Adrenal gland (tissue), 12 donors: ENCODE data around the gene NEK2. TPM values are rescaled to one million over a fixed set of nuclear protein-coding genes. Genes with fewer than 3 reads are reported as not detected.
"Not testable (repeated sequence)": the region's sequence is repeated elsewhere in the genome, so short reads cannot be mapped to it uniquely, and the experiment has no call there.

ENCODE experiments used
- DNase-seq, 7 donors: peaks; one replicate each; pipeline ENCODE4 v3.0.0-alpha.2; 2019 to 2020
- H3K27ac ChIP-seq, 5 donors: fragments of 200-600 bp; sonication (generic) in 4 of 5; 1 replicate in 3 of 5; 2 replicates in 2 of 5; pipeline versions ENCODE4 v1.5.1 to v1.8.0; 2016 to 2020; ENCODE audit warnings: mild to moderate bottlenecking in 1 of 5
- H3K27me3 ChIP-seq: fragments of 200-600 bp; 2 replicates; pipeline ENCODE4 v1.8.0; 2021
- H3K36me3 ChIP-seq, 2 donors: fragments of 200-600 bp; replicated peaks in 1 of 2; 1 replicate in 1 of 2; 2 replicates in 1 of 2; pipeline versions ENCODE4 v1.5.1 to v1.8.0; 2018 to 2022
- H3K4me1 ChIP-seq, 2 donors: fragments of 200-600 bp; replicated peaks in 1 of 2; 1 replicate in 1 of 2; 2 replicates in 1 of 2; pipeline versions ENCODE4 v1.5.1 to v1.8.0; 2018 to 2021
- H3K4me3 ChIP-seq, 4 donors: fragments of 200-600 bp; sonication (generic) in 3 of 4; one replicate each; pipeline ENCODE4 v1.5.1; 2016 to 2018
- H3K9me3 ChIP-seq, 3 donors: fragments of 200-600 bp; sonication (generic) in 1 of 3; replicated peaks in 1 of 3; 1 replicate in 2 of 3; 2 replicates in 1 of 3; pipeline versions ENCODE4 v1.5.1 to v1.8.0; 2016 to 2021
- CTCF ChIP-seq, 6 experiments: fragments of 450-650 bp in 4 of 6; fragments of 200-600 bp in 2 of 6; sonication (generic) in 1 of 6; IDR thresholded peaks; 1 replicate in 5 of 6; 2 replicates in 1 of 6; pipeline versions ENCODE4 v1.5.1 to v1.8.0; 2016 to 2021; ENCODE audit warnings: antibody characterized with exemption in 6 of 6, mild to moderate bottlenecking in 2 of 6, moderate library complexity in 1 of 6
- POLR2A ChIP-seq, 2 donors: fragments of 450-650 bp; IDR thresholded peaks; one replicate each; pipeline ENCODE4 v1.6.1; 2017; ENCODE audit warnings: antibody characterized with exemption in 2 of 2, mild to moderate bottlenecking in 2 of 2, moderate library complexity in 1 of 2
- WGBS, 4 donors: extraction: QIAGEN DNeasy Blood & Tissue Kit in 2 of 4; methylation state at CpG; one replicate each; pipeline versions ENCODE4 v1.1.5 to v1.1.7; 2013 to 2017; 5-methylcytosine and 5-hydroxymethylcytosine counted together
- intact Hi-C, 2 donors: fragments of 100-400 bp; cut with DNase I; formaldehyde crosslinking; loops; one replicate each; pipeline versions ENCODE4 v1.14.1 to v1.15.0; 2022 to 2023
- polyA plus RNA-seq, 3 donors: library from polyadenylated mRNA; stranded (reverse); fragments of 200-250 nt in 2 of 3; fragments of 350-450 nt in 1 of 3; fragmentation: Illumina TruSeq in 1 of 3; extraction: RNeasy Lipid Tissue Mini Kit (QIAGEN cat#74804) in 1 of 3; gene quantifications; one replicate each; pipeline ENCODE4 v1.2.3, GENCODE V29; 2013 to 2014
- total RNA-seq, 9 donors: library from RNA; depleted of rRNA in 4 of 9; stranded (reverse); fragments of >200 nt in 4 of 9; fragments of 120-200 nt in 1 of 9; fragmentation: NEBNext Ultra II Directional in 1 of 9; extraction: Animal tissue kit (Norgen Biotek cat#: 25700) in 1 of 9; gene quantifications; one replicate each; pipeline versions ENCODE4 v1.1.0 to v1.2.4, GENCODE V29; 2013 to 2023
- donor health status: healthy with polysubstance abuse.
- donor health status: Bipolar disorder and iron deficiency.
- donor health status: DM: yes; HTN: yes; CAD: no.
- donor health status: DM: no; HTN: no; CAD: no.
- donor health status: DM: no; HTN: no; CAD: no.
- donor health status: DM: yes; HTN: yes; CAD: no.

Gene NEK2
- total and polyA plus RNA-seq, 12 donors: 0.08 to 19.9 (median 0.95) TPM

DNA sequence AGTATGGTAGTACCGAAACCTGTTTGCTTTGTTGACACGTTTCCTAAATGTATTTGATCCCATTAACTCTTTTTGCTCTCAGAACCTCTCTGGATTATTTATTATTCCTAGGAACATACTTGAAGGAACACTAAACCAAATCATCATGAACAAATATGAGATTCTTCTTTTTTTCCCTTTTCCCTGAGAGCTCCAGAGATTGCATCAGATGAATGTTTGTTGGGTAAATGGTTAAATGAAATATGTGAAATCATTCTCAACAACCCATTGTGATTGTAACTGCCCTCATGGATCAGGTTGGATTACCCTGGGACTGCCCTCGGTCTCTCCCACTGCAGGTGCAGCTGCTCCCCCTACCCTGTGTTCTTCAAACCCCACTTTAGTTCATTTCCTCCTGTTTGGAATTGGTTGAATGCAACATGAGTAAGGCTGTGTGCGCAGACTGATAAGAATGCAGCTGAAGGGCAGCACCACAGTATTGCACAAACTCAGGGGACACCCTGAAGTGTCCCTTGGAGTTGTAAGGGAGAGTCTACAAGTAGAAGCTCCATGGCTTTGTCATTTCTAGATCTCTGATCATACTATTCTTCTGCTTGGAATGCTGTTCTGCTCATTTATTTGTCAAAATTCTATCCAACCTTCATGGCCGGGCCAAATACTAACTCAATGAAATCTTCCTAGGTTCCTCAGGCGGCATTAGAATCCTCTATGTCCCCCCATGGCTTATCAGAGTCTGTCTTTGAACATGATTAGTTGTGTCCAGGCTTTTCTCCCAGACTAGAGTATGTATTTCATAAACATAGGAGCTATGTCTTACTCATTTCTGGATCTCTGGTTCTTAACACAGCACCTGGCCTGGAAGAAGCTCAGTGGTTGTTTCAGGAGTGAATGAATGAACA lies 47.1 kb upstream of the NEK2 start:
- Histone ChIP-seq H3K4me3 (no peak overlapping the region), H3K27ac (no peak overlapping the region), H3K9me3 (no peaks in the 10 kb centered on the region), H3K36me3 (no peaks in the 10 kb centered on the region), H3K27me3 (no peaks in the 10 kb centered on the region), H3K4me1 (peaks cover 0 to 6% of the 10 kb centered on the region in 2 donors)
- intact Hi-C loops: no loop called here
- 85 to 87% (median 85%) methylated on average over 6 of the region's 6 CpGs for WGBS, 4 donors
- TF ChIP-seq CTCF (IDR thresholded peaks at IDR 0.05) (no peak), POLR2A (IDR thresholded peaks at IDR 0.05) (no peak)
- DNase-seq: peak in 5 of 7 donors; percentile 50 to 68 (median 51)

DNA sequence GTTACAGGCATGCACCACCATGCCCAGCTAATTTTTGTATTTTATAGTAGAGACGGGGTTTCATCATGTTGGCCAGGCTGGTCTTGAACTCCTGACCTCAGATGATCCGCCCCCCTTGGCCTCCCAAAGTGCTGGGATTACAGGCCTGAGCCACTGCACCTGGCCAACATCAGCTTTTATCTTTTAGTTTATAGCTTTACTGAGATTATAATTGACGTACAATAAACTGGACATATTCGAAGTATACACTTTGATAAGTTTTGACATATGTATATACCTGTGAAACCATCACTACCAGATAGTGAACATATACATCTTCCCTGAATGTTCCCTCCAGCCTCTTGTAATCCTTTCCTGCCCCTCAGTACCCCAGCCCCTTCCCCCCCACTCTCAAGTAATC lies 41.1 kb upstream of the NEK2 start:
- H3K27ac ChIP-seq, H3K4me3 ChIP-seq, DNase-seq, H3K9me3 ChIP-seq, H3K27me3 ChIP-seq, H3K4me1 ChIP-seq, intact Hi-C loops, H3K36me3 ChIP-seq: not testable (repeated sequence)
- WGBS, 4 donors: 86 to 95% (median 92%) methylated on average over 4 of the region's 4 CpGs

DNA sequence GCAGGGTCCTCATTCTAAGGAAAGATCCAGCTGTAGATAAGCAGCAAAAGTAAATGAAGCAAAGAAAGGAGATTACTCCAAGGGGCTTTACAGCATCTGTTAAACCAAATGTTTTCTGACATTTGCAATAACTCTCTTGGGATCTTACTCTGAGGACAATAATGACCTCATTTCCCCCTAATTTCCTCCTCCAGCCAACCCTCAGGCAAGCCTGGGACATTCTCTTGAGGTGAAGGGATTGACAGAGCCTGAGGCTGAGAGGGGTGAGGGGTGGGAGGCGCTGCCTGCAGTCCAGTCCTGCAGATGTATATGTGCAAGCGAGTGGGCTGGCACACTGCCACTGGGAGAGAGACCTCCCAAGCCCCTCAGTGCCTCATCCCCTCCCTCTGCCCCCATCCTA lies 40.5 kb upstream of the NEK2 start:
- no peak for DNase-seq
- Histone ChIP-seq H3K27ac (no peak overlapping the region), H3K4me1 (no peaks in the 10 kb centered on the region), H3K36me3 (no peaks in the 10 kb centered on the region), H3K9me3 (no peaks in the 10 kb centered on the region), H3K4me3 (no peak overlapping the region), H3K27me3 (no peaks in the 10 kb centered on the region)
- 60 to 85% (median 75%) methylated on average over 1 to 2 of the region's 2 CpGs for WGBS, 4 donors
- TF ChIP-seq CTCF (IDR thresholded peaks at IDR 0.05) (no peak), POLR2A (IDR thresholded peaks at IDR 0.05) (no peak)
- intact Hi-C loops: no loop called here

DNA sequence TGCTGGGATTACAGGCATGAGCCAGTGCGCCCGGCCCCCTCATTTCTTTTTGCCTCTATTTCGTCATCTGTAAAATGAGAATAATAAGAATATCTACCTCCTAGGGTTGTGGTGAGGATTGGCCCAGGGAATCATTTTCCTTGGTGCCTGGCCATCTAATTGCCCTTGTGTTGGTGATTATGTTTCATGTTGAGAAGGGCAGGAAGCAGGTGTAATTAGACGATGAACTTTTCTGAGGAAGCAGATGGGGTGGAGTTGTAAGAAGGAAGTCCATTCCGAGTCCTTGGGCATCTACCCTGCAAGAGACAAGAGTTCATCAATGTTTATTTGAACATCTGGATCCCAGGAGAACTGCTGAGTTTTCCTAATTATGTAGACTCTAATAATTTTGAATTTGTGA lies 38.7 kb upstream of the NEK2 start:
- Histone ChIP-seq H3K27ac (no peak overlapping the region), H3K36me3 (no peaks in the 10 kb centered on the region), H3K27me3 (no peaks in the 10 kb centered on the region), H3K9me3 (no peaks in the 10 kb centered on the region), H3K4me3 (no peak overlapping the region), H3K4me1 (no peaks in the 10 kb centered on the region)
- WGBS, 4 donors: 82 to 87% (median 83%) methylated on average over 5 of the region's 5 CpGs
- TF ChIP-seq CTCF (IDR thresholded peaks at IDR 0.05) (no peak), POLR2A (IDR thresholded peaks at IDR 0.05) (no peak)
- intact Hi-C loops: no loop called here
- no peak for DNase-seq

- WGBS, 4 donors: 86 to 90% (median 89%) methylated on average over 9 to 10 of the region's 10 CpGs
- intact Hi-C loops: no loop called here
- Histone ChIP-seq H3K27me3 (no peaks in the 10 kb centered on the region), H3K36me3 (no peaks in the 10 kb centered on the region), H3K4me3 (no peak overlapping the region), H3K9me3 (no peaks in the 10 kb centered on the region), H3K4me1 (no peaks in the 10 kb centered on the region), H3K27ac (no peak overlapping the region)
- DNase-seq: no peak
- TF ChIP-seq CTCF (IDR thresholded peaks at IDR 0.05) (no peak), POLR2A (IDR thresholded peaks at IDR 0.05) (no peak)
These were observed 37.8 kb upstream of the NEK2 start for GRCh38 chr1:211713231-211713630.
